ENCODE data around the gene KCNQ1. TPM values are rescaled to one million over a fixed set of nuclear protein-coding genes. Genes with fewer than 3 reads are reported as not detected.

The KCNQ1 gene
- total RNA-seq, 2 donors from 2014 or later: 4.4 to 25.3 TPM

GRCh38 chr11:2663506-2663905, 218.7 kb downstream of the KCNQ1 start:
- no peak for TF ChIP-seq CTCF (IDR thresholded peaks at IDR 0.05)
- Histone ChIP-seq H3K4me1 (ENCODE audit: control insufficient read depth in 1 of 2, low read depth in 2 of 2) (no peaks in the 10 kb centered on the region), H3K36me3 (no peaks in the 10 kb centered on the region), H3K4me3 (no peak overlapping the region), H3K9me3 (peaks cover 17% of the 10 kb centered on the region), H3K27ac (no peak overlapping the region), H3K27me3 (replicated peaks; ENCODE audit: insufficient read depth) (no peaks in the 10 kb centered on the region)
- DNase-seq (ENCODE audit: low spot score) (no peak), ATAC-seq (ENCODE audit: insufficient number of reproducible peaks, low FRiP score, low read depth) (no peak)

GRCh38 chr11:2663915-2664314, 219.1 kb downstream of the KCNQ1 start:
- no peak for TF ChIP-seq CTCF (IDR thresholded peaks at IDR 0.05)
- Histone ChIP-seq H3K9me3 (peaks cover 17% of the 10 kb centered on the region), H3K4me1 (ENCODE audit: control insufficient read depth in 1 of 2, low read depth in 2 of 2) (no peaks in the 10 kb centered on the region), H3K36me3 (no peaks in the 10 kb centered on the region), H3K27me3 (replicated peaks; ENCODE audit: insufficient read depth) (no peaks in the 10 kb centered on the region), H3K27ac (no peak overlapping the region), H3K4me3 (no peak overlapping the region)
- ATAC-seq (ENCODE audit: insufficient number of reproducible peaks, low FRiP score, low read depth): no peak
- no peak for DNase-seq (ENCODE audit: low spot score)

GRCh38 chr11:2664376-2664775, 219.6 kb downstream of the KCNQ1 start:
- DNase-seq (ENCODE audit: low spot score): no peak
- Histone ChIP-seq H3K27ac (no peak overlapping the region), H3K9me3 (peaks cover 17% of the 10 kb centered on the region), H3K4me3 (no peak overlapping the region), H3K36me3 (no peaks in the 10 kb centered on the region), H3K27me3 (replicated peaks; ENCODE audit: insufficient read depth) (no peaks in the 10 kb centered on the region), H3K4me1 (ENCODE audit: control insufficient read depth in 1 of 2, low read depth in 2 of 2) (no peaks in the 10 kb centered on the region)
- no peak for TF ChIP-seq CTCF (IDR thresholded peaks at IDR 0.05)
- ATAC-seq (ENCODE audit: insufficient number of reproducible peaks, low FRiP score, low read depth): no peak

GRCh38 chr11:2664791-2665525, 220.2 kb downstream of the KCNQ1 start:
- Histone ChIP-seq H3K36me3 (no peaks in the 10 kb centered on the region), H3K9me3 (peaks cover 13% of the 10 kb centered on the region), H3K27ac (no peak overlapping the region), H3K27me3 (replicated peaks; ENCODE audit: insufficient read depth) (no peaks in the 10 kb centered on the region), H3K4me1 (ENCODE audit: control insufficient read depth in 1 of 2, low read depth in 2 of 2) (no peaks in the 10 kb centered on the region), H3K4me3 (no peak overlapping the region)
- no peak for DNase-seq (ENCODE audit: low spot score)
- TF ChIP-seq CTCF (IDR thresholded peaks at IDR 0.05): no peak
- ATAC-seq (ENCODE audit: insufficient number of reproducible peaks, low FRiP score, low read depth): no peak

GRCh38 chr11:2665526-2666400, 221.0 kb downstream of the KCNQ1 start:
- no peak for ATAC-seq (ENCODE audit: insufficient number of reproducible peaks, low FRiP score, low read depth)
- TF ChIP-seq CTCF (IDR thresholded peaks at IDR 0.05): no peak

More at GRCh38 chr11:2665526-2666400, 221.0 kb downstream of the KCNQ1 start:
- Histone ChIP-seq H3K36me3 (no peaks in the 10 kb centered on the region), H3K27ac (no peak overlapping the region), H3K27me3 (replicated peaks; ENCODE audit: insufficient read depth) (no peaks in the 10 kb centered on the region), H3K9me3 (peaks cover 6% of the 10 kb centered on the region), H3K4me3 (no peak overlapping the region), H3K4me1 (ENCODE audit: control insufficient read depth in 1 of 2, low read depth in 2 of 2) (no peaks in the 10 kb centered on the region)
- DNase-seq (ENCODE audit: low spot score): no peak
